H1 (cell line): ENCODE data around the gene MEIS2. TPM values are rescaled to one million over a fixed set of nuclear protein-coding genes. Genes with fewer than 3 reads are reported as not detected.

Experiments
- CTCF ChIA-PET: fragments of 300-600 bp; sonication (Branson Sonifier 250); formaldehyde crosslinking; loops from one replicate; lab custom pipeline; 2021; ENCODE audit not compliant: partially characterized antibody; lab: Charles Lee
- POLR2A ChIA-PET: fragments of 300-600 bp; sonication (Branson Sonifier 250); formaldehyde crosslinking; loops from one replicate; lab custom pipeline; 2021; ENCODE audit warnings: inconsistent platforms; ENCODE audit not compliant: partially characterized antibody; lab: Charles Lee
- DNase-seq, 2 experiments: peaks; one replicate each; pipeline versions ENCODE4 v3.0.0 to v3.0.0-alpha.2; 2010 to 2022; ENCODE audit warnings: low spot score in 2 of 2, low read depth in 1 of 2, mixed read lengths in 1 of 2
- FAIRE-seq: peaks from 2 replicates; lab custom pipeline; 2011; peaks lifted over from hg19 to GRCh38; lab: Jason Lieb, UNC
- H2AFZ ChIP-seq: 2 replicates; pipeline ENCODE4 v1.8.1; 2012; ENCODE audit warnings: low read length, inconsistent platforms
- H2AK5ac ChIP-seq: 2 replicates; pipeline ENCODE4 v1.6.1; 2013; ENCODE audit warnings: low read depth, low read length
- H2BK120ac ChIP-seq: replicated peaks from 2 replicates; pipeline ENCODE3; 2013; ENCODE audit warnings: low read depth, low read length, inconsistent platforms
- H2BK12ac ChIP-seq: 2 replicates; pipeline ENCODE4 v1.6.1; 2013; ENCODE audit warnings: low read depth, low read length
- H2BK15ac ChIP-seq: 2 replicates; pipeline ENCODE4 v1.6.1; 2013; ENCODE audit warnings: low read length
- H2BK20ac ChIP-seq: 2 replicates; pipeline ENCODE4 v1.6.1; 2013; ENCODE audit warnings: low read length
- H2BK5ac ChIP-seq: 2 replicates; pipeline ENCODE4 v1.6.1; 2013; ENCODE audit warnings: low read depth, low read length
- H3K14ac ChIP-seq: 2 replicates; pipeline ENCODE4 v1.6.1; 2013; ENCODE audit warnings: inconsistent platforms; ENCODE audit not compliant: insufficient read length
- H3K18ac ChIP-seq: 2 replicates; pipeline ENCODE4 v1.6.1; 2013; ENCODE audit warnings: low read length; ENCODE audit errors: extremely low read depth
- H3K23ac ChIP-seq: 2 replicates; pipeline ENCODE4 v1.6.1; 2013; ENCODE audit warnings: inconsistent platforms; ENCODE audit not compliant: insufficient read length
- H3K23me2 ChIP-seq: 2 replicates; pipeline ENCODE4 v1.6.1; 2013; ENCODE audit warnings: low read depth, low read length
- H3K27ac ChIP-seq: 2 replicates; pipeline ENCODE4 v1.6.1; 2011; ENCODE audit warnings: low read depth, low read length, inconsistent platforms
- H3K27me3 ChIP-seq, 4 experiments: replicated peaks in 1 of 4; 1 replicate in 1 of 4; 2 replicates in 3 of 4; pipeline versions ENCODE4 v1.6.1 to v1.8.1; 2011 to 2013; ENCODE audit warnings: low read length in 3 of 4, mild to moderate bottlenecking in 3 of 4, inconsistent platforms in 2 of 4, mixed read lengths in 2 of 4, moderate library complexity in 1 of 4; ENCODE audit not compliant: control insufficient read depth in 3 of 4, insufficient read depth in 3 of 4; ENCODE audit errors: extremely low read depth in 1 of 4
- H3K36me3 ChIP-seq, 4 experiments: 2 replicates each; pipeline versions ENCODE4 v1.6.1 to v1.8.1; 2011 to 2013; ENCODE audit warnings: mild to moderate bottlenecking in 4 of 4, low read length in 3 of 4, moderate library complexity in 2 of 4, control low read depth in 1 of 4, inconsistent platforms in 1 of 4; ENCODE audit not compliant: insufficient read depth in 4 of 4, control insufficient read depth in 2 of 4
- H3K4ac ChIP-seq: replicated peaks from 2 replicates; pipeline ENCODE3; 2013; ENCODE audit warnings: low read length, low read depth, mixed read lengths, inconsistent platforms; ENCODE audit not compliant: insufficient read length
- H3K4me1 ChIP-seq, 4 experiments: replicated peaks in 1 of 4; 1 replicate in 1 of 4; 2 replicates in 3 of 4; pipeline versions ENCODE4 v1.6.1 to v1.8.1; 2011 to 2013; ENCODE audit warnings: low read length in 3 of 4, inconsistent platforms in 2 of 4, mixed read lengths in 1 of 4; ENCODE audit not compliant: insufficient read depth in 4 of 4, control insufficient read depth in 3 of 4
- H3K4me2 ChIP-seq, 2 experiments: 2 replicates each; pipeline versions ENCODE4 v1.6.1 to v1.8.1; 2011 to 2013; ENCODE audit warnings: low read depth in 2 of 2, low read length in 2 of 2, control low read depth in 1 of 2, inconsistent platforms in 1 of 2, mild to moderate bottlenecking in 1 of 2; ENCODE audit not compliant: insufficient read depth in 1 of 2
- H3K4me3 ChIP-seq, 4 experiments: fragments of 200-600, 300-600 bp in 1 of 4; sonication (generic), shearing (Covaris generic), sonication (Bioruptor Twin) in 1 of 4; 2 replicates each; pipeline versions ENCODE4 v1.5.1 to v1.8.1; 2011 to 2016; ENCODE audit warnings: low read length in 4 of 4, low read depth in 3 of 4, control low read depth in 2 of 4, inconsistent platforms in 2 of 4, mild to moderate bottlenecking in 2 of 4, mixed read lengths in 1 of 4, moderate library complexity in 1 of 4; ENCODE audit not compliant: insufficient read depth in 2 of 4; ENCODE audit errors: extremely low read depth in 1 of 4
- H3K56ac ChIP-seq: replicated peaks from 2 replicates; pipeline ENCODE3; 2013; ENCODE audit warnings: low read depth, mild to moderate bottlenecking, mixed read lengths, low read length, inconsistent platforms; ENCODE audit not compliant: insufficient read length
- H3K79me1 ChIP-seq: 2 replicates; pipeline ENCODE4 v1.6.1; 2013; ENCODE audit warnings: low read depth, low read length, control low read depth
- H3K79me2 ChIP-seq, 2 experiments: 2 replicates each; pipeline versions ENCODE4 v1.6.1 to v1.8.1; 2012 to 2013; ENCODE audit warnings: low read length in 2 of 2, mild to moderate bottlenecking in 2 of 2, inconsistent platforms in 1 of 2; ENCODE audit not compliant: insufficient read depth in 2 of 2, control insufficient read depth in 1 of 2
- H3K9ac ChIP-seq, 4 experiments: replicated peaks in 1 of 4; 1 replicate in 1 of 4; 2 replicates in 3 of 4; pipeline versions ENCODE4 v1.6.1 to v1.8.1; 2011 to 2013; ENCODE audit warnings: low read depth in 3 of 4, low read length in 3 of 4, control low read depth in 2 of 4, mild to moderate bottlenecking in 2 of 4, moderate library complexity in 2 of 4, inconsistent platforms in 1 of 4; ENCODE audit errors: extremely low read depth in 1 of 4
- H3K9me3 ChIP-seq, 2 experiments: 2 replicates each; pipeline versions ENCODE4 v1.6.1 to v1.8.1; 2012 to 2013; ENCODE audit warnings: mild to moderate bottlenecking in 2 of 2, moderate library complexity in 2 of 2, control low read depth in 1 of 2, inconsistent platforms in 1 of 2, low read depth in 1 of 2, low read length in 1 of 2, mixed read lengths in 1 of 2; ENCODE audit not compliant: insufficient read depth in 2 of 2
- H4K20me1 ChIP-seq, 2 experiments: replicated peaks in 1 of 2; 2 replicates each; pipeline versions ENCODE3 to v1.8.1; 2011 to 2013; ENCODE audit warnings: inconsistent platforms in 2 of 2, low read length in 2 of 2, mild to moderate bottlenecking in 1 of 2; ENCODE audit not compliant: insufficient read depth in 2 of 2, control insufficient read depth in 1 of 2
- H4K5ac ChIP-seq: 2 replicates; pipeline ENCODE4 v1.6.1; 2013; ENCODE audit warnings: low read length, low read depth, mixed read lengths, inconsistent platforms; ENCODE audit not compliant: insufficient read length
- H4K8ac ChIP-seq: 2 replicates; pipeline ENCODE4 v1.8.0; 2013; ENCODE audit warnings: mild to moderate bottlenecking, moderate library complexity, low read length, inconsistent platforms; ENCODE audit not compliant: insufficient read depth; ENCODE audit errors: extremely low read depth
- H4K91ac ChIP-seq: replicated peaks from 2 replicates; pipeline ENCODE3; 2013; ENCODE audit warnings: low read length, mixed read lengths, inconsistent platforms; ENCODE audit not compliant: insufficient read length
- BCL11A ChIP-seq, 2 experiments: IDR thresholded peaks; one replicate each; pipeline ENCODE4 v1.6.1; 2011; ENCODE audit warnings: low read depth in 2 of 2, low read length in 2 of 2, mild to moderate bottlenecking in 2 of 2
- BRCA1 ChIP-seq: IDR thresholded peaks from 2 replicates; pipeline ENCODE4 v1.6.1; 2012; ENCODE audit warnings: low read depth, low read length, improper control_type of control experiment
- CBX8 ChIP-seq: fragments of 300-800, 300-1000 bp; sonication (generic); IDR thresholded peaks from 2 replicates; pipeline ENCODE4 v1.7.1; 2016; ENCODE audit warnings: low read depth, low read length, borderline replicate concordance
- CTCF ChIP-seq, 3 experiments: IDR thresholded peaks; 1 replicate in 2 of 3; 2 replicates in 1 of 3; pipeline versions ENCODE4 v1.5.1 to v1.6.1; 2011; ENCODE audit warnings: low read length in 3 of 3, mild to moderate bottlenecking in 3 of 3, inconsistent platforms in 2 of 3, low read depth in 1 of 3, moderate library complexity in 1 of 3; ENCODE audit not compliant: insufficient read depth in 1 of 3; ENCODE audit errors: control extremely low read depth in 1 of 3
- EGR1 ChIP-seq: IDR thresholded peaks from 2 replicates; pipeline ENCODE4 v1.6.1; 2011; ENCODE audit warnings: low read depth, low read length, borderline replicate concordance
- GTF2F1 ChIP-seq: IDR thresholded peaks from 2 replicates; pipeline ENCODE4 v1.6.1; 2012; ENCODE audit warnings: low read depth, low read length, improper control_type of control experiment, borderline replicate concordance
- POLR2AphosphoS5 ChIP-seq: IDR thresholded peaks from 2 replicates; pipeline ENCODE4 v1.6.1; 2011; ENCODE audit warnings: low read depth, low read length
- POU5F1 ChIP-seq: IDR thresholded peaks from 2 replicates; pipeline ENCODE4 v1.6.1; 2011; ENCODE audit warnings: low read depth, mild to moderate bottlenecking, low read length, moderate library complexity
- SRF ChIP-seq: IDR thresholded peaks from 2 replicates; pipeline ENCODE4 v1.6.1; 2011; ENCODE audit warnings: mild to moderate bottlenecking, low read depth, low read length, moderate library complexity
- TCF12 ChIP-seq: IDR thresholded peaks from 2 replicates; pipeline ENCODE4 v1.6.1; 2011; ENCODE audit warnings: low read depth, mild to moderate bottlenecking, low read length
- WGBS, 2 experiments: shearing (Covaris generic) in 1 of 2; methylation state at CpG; one replicate each; pipeline versions ENCODE4 v1.1.6 to v1.1.7; 2013 to 2015; ENCODE audit warnings: low lambda C conversion rate in 2 of 2, mixed read lengths in 2 of 2, inconsistent platforms in 1 of 2, low coverage in 1 of 2, missing lambda C conversion rate in 1 of 2; ENCODE audit not compliant: insufficient replicate concordance in 2 of 2, insufficient coverage in 1 of 2, insufficient read length in 1 of 2; ENCODE audit errors: extremely low coverage in 1 of 2, missing lambda C conversion rate in 1 of 2; 5-methylcytosine and 5-hydroxymethylcytosine counted together
- polyA plus RNA-seq, 7 experiments: library from polyadenylated mRNA; depleted of rRNA in 3 of 7; stranded (reverse) in 5 of 7; unstranded in 2 of 7; fragments of >200 nt in 5 of 7; fragments of 200-250 nt in 2 of 7; gene quantifications; 1 replicate in 5 of 7; 2 replicates in 1 of 7; 4 replicates in 1 of 7; pipeline versions ENCODE4 v1.2.1 to v1.2.3, GENCODE V29; 2011 to 2013; ENCODE audit warnings: missing spikeins in 2 of 7, mixed read lengths in 2 of 7
- total RNA-seq: library from RNA; stranded (reverse); fragmentation: NEBNext Ultra II Directional; extraction: Animal tissue kit (Norgen Biotek cat#: 25700); gene quantifications from 2 replicates; pipeline ENCODE4 v1.2.1, GENCODE V29; 2021

Gene MEIS2
- total and polyA plus RNA-seq, 2 of the 8 experiments (the other 6 are each of a cell fraction or from before 2014, with no cell fraction given), result 0.22 to 1.2 TPM

- no peak for DNase-seq
- H2AK5ac ChIP-seq, result no peak overlapping the region
- no peaks in the 10 kb centered on the region for H3K9me3 ChIP-seq
- FAIRE-seq, result no peak
- H3K79me1 ChIP-seq, result no peaks in the 10 kb centered on the region
- WGBS, 2 experiments, result 81% methylated on average over 7 of the region's 7 CpGs; no CpG with 5 or more reads in 1 of the 2 experiments
- peaks cover 0 to 7% (median 3%) of the 10 kb centered on the region in 4 experiments; a peak in 2 of 7 replicates for H3K4me1 ChIP-seq
- no peak overlapping the region for H3K4ac ChIP-seq
- no peak overlapping the region for H3K18ac ChIP-seq
- H4K5ac ChIP-seq, result no peak overlapping the region
- H2BK12ac ChIP-seq, result no peak overlapping the region
- no peak overlapping the region for H2BK5ac ChIP-seq
- no peaks in the 10 kb centered on the region for H3K23me2 ChIP-seq
- H2BK120ac ChIP-seq, result no peak overlapping the region
- H3K27me3 ChIP-seq, result no peaks in the 10 kb centered on the region
- no peak overlapping the region for H4K8ac ChIP-seq
- H4K20me1 ChIP-seq, result no peaks in the 10 kb centered on the region
- H3K23ac ChIP-seq, result no peak overlapping the region
- no peak overlapping the region for H3K4me3 ChIP-seq
- H3K56ac ChIP-seq, result no peak overlapping the region
- H2BK15ac ChIP-seq, result no peak overlapping the region
- H2BK20ac ChIP-seq, result no peak overlapping the region
- no peaks in the 10 kb centered on the region for H3K36me3 ChIP-seq
- CTCF ChIA-PET, result interaction anchor here (0.5 to 1.8 kb wide), 6 partner anchors 15 to 433 kb away, joined by 3 to 7 read pairs (median 4); no protein-coding TSS in a partner anchor
- no peak overlapping the region for H2AFZ ChIP-seq
- no peak overlapping the region for H3K27ac ChIP-seq
- no peak overlapping the region for H3K4me2 ChIP-seq
- no peak overlapping the region for H3K14ac ChIP-seq
- no peak overlapping the region for H3K9ac ChIP-seq
- H4K91ac ChIP-seq, result no peak overlapping the region
- POLR2A ChIA-PET, result interaction anchor here (0.6 to 1.6 kb wide), 3 partner anchors 10 to 140 kb away, joined by 3 read pairs; no protein-coding TSS in a partner anchor
- no peaks in the 10 kb centered on the region for H3K79me2 ChIP-seq
- TF ChIP-seq CBX8 (no peak), POU5F1 (no peak), EGR1 (no peak), TCF12 (no peak), BCL11A (IDR thresholded peaks at IDR 0.05; ENCODE audit: low read depth in 2 of 2, low read length in 2 of 2) (no peak), POLR2AphosphoS5 (no peak), SRF (no peak), BRCA1 (no peak), CTCF (IDR thresholded peaks at IDR 0.05; ENCODE audit: control extremely low read depth in 1 of 3, insufficient read depth in 1 of 3, low read depth in 1 of 3, low read length in 3 of 3) (no peak), GTF2F1 (no peak)
These were observed 62.3 kb downstream of the MEIS2 start for GRCh38 chr15:37037850-37038715.
